ENCODE data around the gene VAMP1. TPM values are rescaled to one million over a fixed set of nuclear protein-coding genes. Genes with fewer than 3 reads are reported as not detected.

The VAMP1 gene
- total RNA-seq, 4 donors from 2014 or later = 2.1 to 6.6 (median 4.4) TPM

DNA sequence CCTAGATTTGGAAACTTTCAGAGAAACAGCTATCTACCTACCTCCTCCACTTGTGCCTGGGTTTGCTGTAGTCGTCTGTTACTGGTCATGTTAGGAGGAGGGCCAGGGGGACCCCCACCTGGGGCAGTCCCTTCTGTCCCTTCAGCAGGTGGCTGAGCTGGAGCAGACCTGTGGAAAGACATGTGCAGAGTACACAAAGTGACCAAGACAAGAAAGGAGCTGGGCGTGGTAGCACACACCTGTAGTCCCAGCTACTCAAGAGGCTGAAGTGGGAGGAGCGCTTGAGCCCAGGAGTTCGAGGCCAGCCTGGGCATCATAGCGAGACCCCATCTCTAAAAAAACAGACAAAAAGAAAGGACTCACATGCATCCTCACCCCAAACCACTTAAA lies 4.3 kb downstream of the VAMP1 start:
- intact Hi-C loops (cut with DNase I; ENCODE audit: low total_unique reads) = loop anchor here (5.0 kb wide), 1 partner anchor 44 kb away; no protein-coding TSS in a partner anchor
- WGBS, 2 donors = 94% methylated on average over 5 of the region's 5 CpGs
- no peak overlapping the region for H3K4me3 ChIP-seq (ENCODE audit: low read depth, poor library complexity, severe bottlenecking)
- TF ChIP-seq POLR2A (IDR thresholded peaks at IDR 0.05) = no peak
- TF ChIP-seq, protein P1, sequence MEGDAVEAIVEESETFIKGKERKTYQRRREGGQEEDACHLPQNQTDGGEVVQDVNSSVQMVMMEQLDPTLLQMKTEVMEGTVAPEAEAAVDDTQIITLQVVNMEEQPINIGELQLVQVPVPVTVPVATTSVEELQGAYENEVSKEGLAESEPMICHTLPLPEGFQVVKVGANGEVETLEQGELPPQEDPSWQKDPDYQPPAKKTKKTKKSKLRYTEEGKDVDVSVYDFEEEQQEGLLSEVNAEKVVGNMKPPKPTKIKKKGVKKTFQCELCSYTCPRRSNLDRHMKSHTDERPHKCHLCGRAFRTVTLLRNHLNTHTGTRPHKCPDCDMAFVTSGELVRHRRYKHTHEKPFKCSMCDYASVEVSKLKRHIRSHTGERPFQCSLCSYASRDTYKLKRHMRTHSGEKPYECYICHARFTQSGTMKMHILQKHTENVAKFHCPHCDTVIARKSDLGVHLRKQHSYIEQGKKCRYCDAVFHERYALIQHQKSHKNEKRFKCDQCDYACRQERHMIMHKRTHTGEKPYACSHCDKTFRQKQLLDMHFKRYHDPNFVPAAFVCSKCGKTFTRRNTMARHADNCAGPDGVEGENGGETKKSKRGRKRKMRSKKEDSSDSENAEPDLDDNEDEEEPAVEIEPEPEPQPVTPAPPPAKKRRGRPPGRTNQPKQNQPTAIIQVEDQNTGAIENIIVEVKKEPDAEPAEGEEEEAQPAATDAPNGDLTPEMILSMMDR (IDR thresholded peaks at IDR 0.05) = no peak
- peak in 1 of 2 donors; percentile 75 for DNase-seq (ENCODE audit: low spot score in 2 of 2)

DNA sequence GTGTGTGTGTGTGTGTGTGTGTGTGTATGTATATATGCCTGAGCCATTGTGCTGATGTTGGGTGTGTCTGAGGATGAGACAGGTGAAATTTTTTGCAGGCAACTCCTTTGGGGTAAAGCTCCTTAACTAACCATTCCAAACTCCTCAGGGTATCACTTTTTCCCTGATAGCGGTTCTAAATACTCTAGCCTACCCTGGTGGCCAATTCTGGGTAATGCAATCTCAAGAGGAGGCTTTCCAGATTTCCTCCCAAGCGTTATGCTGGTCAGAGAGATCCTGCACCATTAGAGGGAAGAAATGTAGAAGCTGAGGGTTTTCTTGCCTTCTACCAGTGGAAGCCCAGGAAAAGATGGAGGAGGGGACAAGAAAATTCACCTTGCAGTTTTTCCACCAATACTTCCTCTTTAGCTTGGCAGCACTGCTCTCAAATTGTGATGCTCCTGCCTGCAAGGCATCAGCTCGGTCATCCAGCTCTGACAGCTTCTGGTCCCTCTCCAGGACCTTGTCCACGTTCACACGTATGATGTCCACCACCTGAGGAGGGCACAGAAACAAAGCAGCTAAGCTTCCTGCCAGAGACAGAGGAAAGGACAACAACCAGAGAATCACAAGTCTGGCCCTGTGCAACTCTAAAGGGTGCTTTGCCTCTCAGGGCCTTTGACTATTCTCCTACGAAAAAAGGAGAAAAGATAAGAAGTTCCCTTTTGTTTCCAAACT lies 4.9 kb downstream of the VAMP1 start:
- no peak for TF ChIP-seq POLR2A (IDR thresholded peaks at IDR 0.05)
- TF ChIP-seq, protein P1 (IDR thresholded peaks at IDR 0.05) = peak in 1 of 3 donors; percentile 84
- WGBS, 2 donors = 33 to 42% methylated on average over 6 of the region's 6 CpGs
- peak; percentile 70 to 81 for DNase-seq (ENCODE audit: low spot score in 2 of 2)
- H3K4me3 ChIP-seq (ENCODE audit: low read depth, poor library complexity, severe bottlenecking) = no peak overlapping the region
- intact Hi-C loops (cut with DNase I; ENCODE audit: low total_unique reads) = loop anchor here (5.0 kb wide), 1 partner anchor 43 kb away; no protein-coding TSS in a partner anchor

DNA sequence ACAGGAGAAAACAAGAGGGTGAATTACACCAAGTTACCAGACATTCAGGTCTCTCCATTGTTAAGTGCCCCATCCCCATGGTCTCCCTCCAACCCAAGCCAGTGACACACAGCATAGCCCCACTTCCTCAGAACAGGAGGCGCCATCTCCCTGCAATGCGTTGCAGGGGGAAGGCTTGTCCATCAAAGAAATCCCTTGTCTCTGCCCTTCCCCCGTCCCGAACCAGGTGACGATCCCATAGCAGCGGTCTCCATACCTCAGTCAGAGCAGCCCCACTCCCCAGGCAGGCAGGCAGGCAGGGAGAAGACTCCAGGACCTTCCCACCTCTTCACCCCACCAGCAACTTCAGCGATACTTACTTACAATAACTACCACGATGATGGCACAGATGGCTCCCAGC lies 5.9 kb downstream of the VAMP1 start:
- peak in 1 of 2 donors; percentile 64 for DNase-seq (ENCODE audit: low spot score in 2 of 2)
- H3K4me3 ChIP-seq (ENCODE audit: low read depth, poor library complexity, severe bottlenecking) = no peak overlapping the region
- intact Hi-C loops (cut with DNase I; ENCODE audit: low total_unique reads) = no loop called here
- TF ChIP-seq, protein P1 (IDR thresholded peaks at IDR 0.05) = no peak
- TF ChIP-seq POLR2A (IDR thresholded peaks at IDR 0.05) = no peak
- 90 to 98% methylated on average over 8 of the region's 8 CpGs for WGBS, 2 donors

DNA sequence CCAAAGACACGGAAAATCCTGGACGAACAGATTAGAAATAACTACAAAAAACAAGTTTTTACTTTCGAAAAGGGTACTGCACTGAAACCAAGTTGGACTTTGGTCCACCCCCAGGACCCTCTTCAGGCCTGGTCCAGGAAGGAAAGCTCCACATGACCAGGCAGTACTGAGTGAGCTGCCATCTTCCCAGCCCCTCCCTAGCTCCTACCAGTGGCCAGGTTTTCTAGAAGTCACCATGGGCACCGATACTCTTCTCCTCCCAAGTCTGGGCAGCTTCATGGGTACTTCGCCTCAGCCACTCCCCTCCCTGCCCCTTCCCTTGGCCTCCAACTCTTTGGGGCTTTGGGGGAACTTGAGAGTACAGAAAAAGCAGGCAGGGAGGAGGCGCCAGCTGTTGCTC lies 6.6 kb downstream of the VAMP1 start:
- WGBS, 2 donors = 76 to 83% methylated on average over 6 of the region's 6 CpGs
- intact Hi-C loops (cut with DNase I; ENCODE audit: low total_unique reads) = no loop called here
- TF ChIP-seq POLR2A (IDR thresholded peaks at IDR 0.05) = no peak
- TF ChIP-seq, protein P1 (IDR thresholded peaks at IDR 0.05) = no peak
- H3K4me3 ChIP-seq (ENCODE audit: low read depth, poor library complexity, severe bottlenecking) = no peak overlapping the region
- peak in 1 of 2 donors; percentile 46 for DNase-seq (ENCODE audit: low spot score in 2 of 2)

DNA sequence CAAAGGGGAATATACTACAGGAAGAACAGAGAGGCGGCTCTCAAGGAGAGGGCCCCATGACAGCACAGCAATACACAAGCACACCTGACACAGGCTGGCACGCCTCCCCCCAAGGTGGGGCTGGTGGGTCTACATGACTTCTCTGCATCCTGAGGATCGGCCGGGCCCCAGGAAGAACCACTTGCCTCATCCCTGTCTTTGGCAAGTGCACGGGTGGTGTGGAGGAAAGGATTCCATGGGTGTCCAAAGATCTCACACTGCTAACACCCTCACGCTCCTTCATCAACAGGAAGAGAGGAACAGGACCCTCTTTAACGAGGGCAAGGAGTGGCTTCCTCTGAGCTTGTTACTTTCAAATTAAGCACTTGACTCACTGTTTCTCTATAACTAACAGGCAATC lies 7.3 kb downstream of the VAMP1 start:
- WGBS, 2 donors = 66 to 78% methylated on average over 7 of the region's 7 CpGs
- DNase-seq (ENCODE audit: low spot score in 2 of 2) = peak in 1 of 2 donors; percentile 84
- intact Hi-C loops (cut with DNase I; ENCODE audit: low total_unique reads) = no loop called here
- H3K4me3 ChIP-seq (ENCODE audit: low read depth, poor library complexity, severe bottlenecking) = no peak overlapping the region
- TF ChIP-seq, protein P1 (IDR thresholded peaks at IDR 0.05) = no peak
- no peak for TF ChIP-seq POLR2A (IDR thresholded peaks at IDR 0.05)

Measured in lower leg skin (tissue), 4 donors.